Islet of Langerhans (tissue), 1 donor: ENCODE results near the gene ZNF428.
"Not testable (repeated sequence)": the region's sequence is repeated elsewhere in the genome, so short reads cannot be mapped to it uniquely, and the experiment has no call there.

Source experiments
- FAIRE-seq: peaks from one replicate; lab custom pipeline; 2011; peaks lifted over from hg19 to GRCh38; lab: Jason Lieb, UNC

The ZNF428 gene, protein sequence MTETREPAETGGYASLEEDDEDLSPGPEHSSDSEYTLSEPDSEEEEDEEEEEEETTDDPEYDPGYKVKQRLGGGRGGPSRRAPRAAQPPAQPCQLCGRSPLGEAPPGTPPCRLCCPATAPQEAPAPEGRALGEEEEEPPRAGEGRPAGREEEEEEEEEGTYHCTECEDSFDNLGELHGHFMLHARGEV

DNA sequence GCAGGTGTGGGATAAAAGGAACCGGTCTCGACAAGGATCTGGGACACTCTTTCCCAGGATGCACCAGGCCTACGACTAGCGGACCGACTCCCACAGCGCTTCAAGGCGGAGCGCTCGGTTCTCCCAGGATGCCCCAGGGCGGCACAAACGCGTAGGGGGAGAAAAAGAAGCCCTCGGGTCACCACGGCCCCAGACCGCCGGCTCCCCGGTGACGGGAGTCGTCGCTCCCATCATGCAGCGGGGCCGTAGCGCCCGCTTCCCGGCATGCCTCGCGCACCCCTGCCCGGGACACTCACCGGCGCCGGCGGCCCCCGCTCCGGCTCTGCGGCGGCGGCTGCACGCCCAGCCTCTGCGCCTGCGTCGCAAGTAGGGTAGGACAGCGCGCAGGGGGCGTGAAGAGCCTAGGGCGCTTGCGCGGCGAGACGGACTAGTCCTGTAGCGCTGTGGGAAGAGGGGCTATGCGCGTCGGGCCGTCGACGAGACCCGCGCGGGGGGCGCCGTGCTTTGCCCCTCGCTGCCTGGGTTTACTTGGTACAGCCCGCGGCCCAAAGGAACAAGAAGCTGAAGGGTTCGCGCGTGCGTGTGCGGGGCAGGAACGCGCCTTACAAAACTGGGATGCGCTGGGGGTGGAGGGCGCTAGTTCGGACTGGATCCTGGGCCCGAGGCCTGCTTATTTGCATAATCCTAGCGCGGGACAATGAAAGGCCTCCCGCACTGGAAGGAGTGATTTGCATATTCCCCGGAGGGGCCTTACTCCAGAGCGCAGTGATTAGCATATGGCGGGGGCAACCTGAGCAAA, at the start of gene ZNF428:
ZNF428 (minus strand) TSS at position 368 of the 799 bp plus-strand sequence. CDS start 5,325 bp downstream, outside the sequence.
- peak; percentile 17 for FAIRE-seq

DNA sequence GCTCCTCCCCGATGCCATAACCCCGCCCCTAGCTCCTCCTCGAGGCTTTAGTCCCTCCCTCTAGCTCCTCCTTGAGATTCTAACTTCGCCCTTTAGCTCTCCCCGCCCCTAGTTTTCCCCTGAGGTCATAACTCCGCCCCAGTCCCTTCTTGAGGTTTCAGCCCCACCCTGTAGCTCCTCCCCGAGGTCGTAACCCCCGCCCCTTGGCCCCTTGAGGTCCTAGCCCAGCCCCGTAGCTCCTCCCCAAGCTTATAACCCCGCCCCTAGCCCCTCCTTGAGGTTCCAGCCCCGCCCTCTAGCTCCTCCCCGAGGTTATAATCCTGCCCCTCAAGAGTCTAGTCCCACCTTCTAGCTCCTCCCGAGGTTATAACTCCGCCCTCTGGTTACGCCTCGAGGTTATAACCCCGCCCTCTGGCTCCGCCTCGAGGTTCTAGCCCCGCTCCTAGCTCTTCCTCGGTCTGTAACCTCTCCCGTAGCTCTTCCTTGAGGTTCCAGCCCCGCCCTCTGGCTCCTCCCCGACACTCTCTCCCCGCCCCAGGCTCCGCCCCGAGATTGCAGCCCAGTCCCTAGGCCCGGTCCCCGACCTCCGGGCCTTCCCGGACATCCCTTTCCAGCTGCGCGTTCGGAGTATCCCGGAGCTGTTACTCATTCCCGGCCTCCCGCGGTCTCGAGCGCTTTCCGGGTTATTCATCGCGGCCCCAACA, 49.1 kb upstream of the ZNF428 start:
- peak; percentile 43 for FAIRE-seq

GRCh38 chr19:43667876-43668405, 48.5 kb upstream of the ZNF428 start:
- FAIRE-seq: no peak

GRCh38 chr19:43667126-43667875, 47.9 kb upstream of the ZNF428 start:
- no peak for FAIRE-seq

- FAIRE-seq: no peak
Measured at GRCh38 chr19:43664018-43664417, 44.6 kb upstream of the ZNF428 start.

DNA sequence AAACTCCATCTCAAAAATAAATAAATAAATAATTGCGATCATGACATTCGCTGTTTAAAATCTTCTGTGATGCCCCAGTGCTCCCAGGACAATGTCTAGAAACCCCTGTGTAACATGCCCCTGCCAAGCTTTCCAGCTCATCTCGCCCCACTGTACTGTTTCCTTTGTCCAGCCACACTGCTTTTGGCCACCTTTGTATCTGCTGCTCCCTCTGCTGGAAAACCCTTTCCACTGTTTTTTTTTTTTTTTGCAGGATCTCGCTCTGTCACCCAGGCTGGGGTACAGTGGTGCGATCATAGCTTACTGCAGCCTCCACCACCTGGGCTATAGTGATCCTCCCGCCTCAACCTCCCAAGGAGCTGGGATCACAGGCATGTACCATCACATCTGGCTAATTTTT, 43.1 kb upstream of the ZNF428 start:
- FAIRE-seq: no peak

DNA sequence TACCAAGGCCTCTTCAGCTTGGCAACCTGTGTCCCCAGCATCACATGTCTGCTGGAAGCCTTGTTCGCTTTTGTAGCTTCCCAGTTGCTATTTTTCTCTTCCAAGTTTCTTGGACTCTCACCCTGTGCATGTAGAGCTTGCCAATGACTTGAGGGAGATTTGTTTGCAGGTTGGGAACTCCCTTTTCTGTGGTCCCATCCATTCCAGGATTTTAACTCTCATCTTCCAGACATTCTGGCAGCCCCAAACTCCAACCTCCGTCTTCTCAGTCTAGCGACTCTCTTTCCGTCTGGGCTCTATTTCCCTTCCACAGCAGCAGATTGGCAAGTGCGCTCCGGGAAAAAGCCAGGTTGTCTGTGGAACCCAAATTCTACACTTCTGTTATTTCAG, 41.5 kb upstream of the ZNF428 start:
- no peak for FAIRE-seq

DNA sequence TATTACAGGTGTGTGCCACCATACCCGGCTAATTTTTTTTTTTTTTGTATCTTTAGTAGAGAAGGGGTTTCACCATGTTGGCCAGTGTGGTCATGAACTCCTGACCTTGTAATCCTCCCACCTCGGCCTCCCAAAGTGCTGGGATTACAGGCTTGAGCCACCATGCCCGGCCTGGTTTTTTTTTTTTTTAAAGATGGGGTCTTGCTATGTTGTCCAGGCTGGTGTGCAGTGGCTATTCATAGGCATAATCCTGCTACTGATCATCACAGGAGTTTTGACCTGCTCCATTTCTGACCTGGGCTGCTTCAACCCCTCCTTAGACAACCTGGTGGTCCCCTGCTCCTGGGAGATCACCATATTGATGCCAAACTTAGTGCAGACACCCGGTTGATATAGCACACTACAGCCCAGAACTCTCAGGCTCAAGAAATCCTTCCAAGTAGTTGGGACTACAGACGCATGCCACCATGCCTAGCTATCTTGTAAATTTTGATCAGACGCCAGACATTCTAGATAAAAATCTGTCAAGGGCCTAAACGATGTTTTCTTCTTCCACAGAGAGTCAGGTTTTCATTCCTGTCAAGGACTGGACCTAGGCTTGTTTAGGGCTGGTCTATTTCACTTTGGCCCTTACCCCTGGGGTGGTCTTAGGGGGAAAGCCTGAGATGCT, 41.0 kb upstream of the ZNF428 start:
- no peak for FAIRE-seq

- no peak for FAIRE-seq
Measured at GRCh38 chr19:43658494-43658893, 39.1 kb upstream of the ZNF428 start.

DNA sequence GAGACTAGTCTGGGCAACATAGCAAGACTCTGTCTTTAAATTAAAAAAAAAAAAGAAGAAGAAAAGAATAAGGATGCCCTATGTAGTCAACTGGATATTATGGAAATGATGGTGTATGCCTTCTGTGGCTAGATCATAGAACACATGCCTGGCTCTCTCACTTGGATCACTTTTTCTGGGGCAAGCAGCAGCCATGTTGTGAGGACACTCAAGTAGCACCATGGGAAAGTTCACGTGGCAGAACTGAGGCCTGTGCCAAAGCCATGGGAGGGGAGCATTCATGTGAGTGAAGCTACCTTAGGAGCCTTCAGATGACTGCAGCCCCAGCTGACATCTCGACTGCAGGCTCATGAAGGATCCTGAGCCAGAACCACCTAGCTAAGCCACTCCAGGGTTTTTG, 38.6 kb upstream of the ZNF428 start:
- no peak for FAIRE-seq

- no peak for FAIRE-seq
Measured at GRCh38 chr19:43656436-43656835, 37.0 kb upstream of the ZNF428 start.

DNA sequence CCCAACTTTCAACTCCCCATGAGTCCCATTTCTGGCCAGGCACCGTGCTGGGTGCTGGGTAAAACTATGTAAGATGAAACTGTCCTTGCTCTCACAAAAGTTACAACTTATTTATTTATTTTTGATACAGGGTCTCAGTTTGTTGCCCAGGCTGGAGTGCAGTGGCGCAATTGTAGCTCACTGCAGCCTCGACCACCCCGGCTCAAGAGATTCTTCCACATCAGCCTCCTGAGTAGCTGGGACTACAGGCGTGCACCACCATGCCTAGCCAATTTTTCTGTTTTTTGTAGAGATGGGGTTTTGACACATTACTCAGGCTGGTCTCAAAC, 33.1 kb upstream of the ZNF428 start:
- FAIRE-seq: no peak

DNA sequence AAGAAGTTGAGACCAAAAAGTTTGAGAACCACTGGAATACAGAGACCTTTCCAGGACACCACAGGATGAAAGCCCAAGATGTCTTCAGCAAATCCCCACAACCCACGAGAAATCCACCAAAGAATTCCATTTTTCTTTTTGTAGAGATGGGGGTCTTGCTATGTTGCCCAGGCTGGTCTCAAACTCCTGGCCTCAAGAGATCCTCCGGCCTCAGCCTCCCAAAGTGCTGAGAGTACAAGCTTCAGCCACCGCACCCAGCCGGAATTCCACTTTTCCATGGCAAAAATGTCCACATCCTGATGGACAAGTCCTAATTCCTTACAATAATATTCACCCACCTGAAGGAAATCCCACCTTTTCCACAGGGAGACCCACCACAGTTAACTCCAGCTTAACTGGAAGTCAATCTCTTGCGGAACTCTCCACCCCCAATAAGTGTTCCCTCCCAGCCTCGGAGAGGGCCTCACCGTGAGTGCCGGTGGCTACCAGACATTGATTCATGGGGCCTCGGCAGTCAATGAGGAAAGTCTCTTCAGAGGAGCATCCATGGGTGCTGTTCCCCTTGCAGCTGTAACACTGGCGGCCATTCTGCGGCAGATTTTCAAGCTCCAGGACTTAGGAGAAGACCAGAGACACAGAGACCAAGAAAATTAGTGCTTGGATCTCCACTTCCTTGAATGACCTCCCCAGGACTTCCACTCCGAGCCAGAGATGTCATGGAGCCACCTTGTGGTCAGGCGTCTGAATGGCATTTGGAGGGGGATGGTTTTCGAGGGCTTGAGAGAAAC, 32.5 kb upstream of the ZNF428 start:
- FAIRE-seq: no peak

DNA sequence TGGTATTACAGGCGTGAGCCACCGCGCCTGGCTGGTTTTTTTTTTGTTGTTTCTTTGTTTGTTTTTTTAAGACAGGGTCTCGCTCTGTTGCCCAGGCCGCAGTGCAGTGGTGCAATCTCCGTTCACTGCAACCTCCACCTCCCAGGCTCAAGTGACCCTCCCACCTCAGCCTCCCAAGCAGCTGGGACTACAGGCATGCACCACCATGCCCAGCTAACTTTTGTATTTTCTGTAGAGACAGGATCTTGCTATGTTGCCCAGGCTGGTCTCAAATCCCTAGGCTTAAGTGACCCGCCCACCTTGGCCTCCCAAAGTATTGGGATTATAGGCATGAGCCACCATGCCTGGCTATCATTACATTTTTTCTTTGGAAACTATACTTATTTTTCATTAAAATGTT, 30.8 kb upstream of the ZNF428 start:
- FAIRE-seq: not testable (repeated sequence)

DNA sequence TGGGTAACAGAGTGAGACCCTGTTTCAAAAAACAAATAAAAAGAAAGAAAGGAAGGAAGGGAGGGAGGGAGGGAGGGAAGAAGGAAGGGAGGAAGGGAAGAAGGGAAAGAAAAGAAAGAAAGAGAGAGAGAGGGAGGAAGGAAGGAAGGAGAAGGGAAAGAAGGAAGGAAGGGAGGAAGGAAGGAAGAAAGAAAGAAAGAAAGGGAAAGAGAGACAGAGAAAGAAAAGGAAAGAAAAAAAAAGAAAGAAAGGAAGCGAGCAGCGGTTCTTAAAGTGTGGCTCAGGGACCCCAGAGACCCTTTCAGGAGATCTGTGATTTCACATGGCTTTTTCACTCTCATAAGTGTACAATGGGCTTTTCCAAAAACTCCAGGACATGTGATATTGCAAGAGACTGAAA, 30.1 kb upstream of the ZNF428 start:
- no peak for FAIRE-seq

- no peak for FAIRE-seq
Measured at GRCh38 chr19:43648633-43649032, 29.2 kb upstream of the ZNF428 start.

DNA sequence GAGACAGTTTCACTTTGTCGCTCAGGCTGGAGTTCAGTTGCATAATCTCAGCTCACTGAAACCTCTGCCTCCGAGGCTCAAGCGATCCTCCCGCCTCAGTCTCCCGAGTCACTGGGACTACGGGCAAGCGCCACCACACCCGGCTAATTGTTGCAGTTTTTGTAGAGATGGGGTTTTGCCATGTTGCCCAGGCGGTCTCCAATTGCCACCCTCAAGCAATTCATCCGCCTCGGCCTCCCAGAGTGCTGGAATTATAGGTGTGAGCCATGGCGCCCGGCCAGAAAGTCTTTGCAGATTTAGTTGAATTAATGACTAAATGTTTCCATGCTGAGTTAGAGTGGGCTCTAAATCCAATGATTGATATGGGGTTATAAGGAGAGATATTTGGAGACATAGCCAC, 24.8 kb upstream of the ZNF428 start:
- no peak for FAIRE-seq

DNA sequence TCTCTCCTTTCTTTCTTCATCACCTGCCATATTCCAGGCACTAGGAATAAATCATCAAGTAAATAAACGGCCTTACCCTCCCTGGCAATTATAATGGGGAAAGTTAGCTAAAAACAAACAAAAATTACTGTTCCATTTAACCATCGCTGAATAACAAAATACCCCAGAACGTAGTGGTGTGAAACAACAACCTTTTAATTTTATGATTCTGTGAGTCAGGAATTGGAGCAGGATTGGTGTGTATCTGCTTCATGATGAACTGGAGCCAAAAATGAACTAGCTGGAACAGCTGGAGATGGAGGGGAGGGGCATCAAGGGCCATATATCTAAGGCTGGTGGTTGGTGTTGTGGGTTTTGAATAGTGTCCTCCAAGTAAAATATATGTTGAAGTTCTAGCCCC, 23.9 kb upstream of the ZNF428 start:
- FAIRE-seq: no peak

GRCh38 chr19:43642531-43642930, 23.1 kb upstream of the ZNF428 start:
- no peak for FAIRE-seq

GRCh38 chr19:43641333-43641732, 21.9 kb upstream of the ZNF428 start:
- FAIRE-seq: no peak

GRCh38 chr19:43640424-43640757, 21.0 kb upstream of the ZNF428 start:
- FAIRE-seq: no peak
